Measurements from ENCODE around the gene MAGI1.

Gene MAGI1

GRCh38 chr3:65665915-65666314 is 372.8 kb downstream of the MAGI1 start:
- no peak for FAIRE-seq
- TF ChIP-seq POLR2A (IDR thresholded peaks at IDR 0.05; ENCODE audit: low read depth, low read length) (no peak), POLR2AphosphoS5 (IDR thresholded peaks at IDR 0.05; ENCODE audit: low read depth, low read length) (no peak), TAF1 (IDR thresholded peaks at IDR 0.05; ENCODE audit: borderline replicate concordance, low read depth, low read length) (no peak)

GRCh38 chr3:65664931-65665330 is 373.8 kb downstream of the MAGI1 start:
- TF ChIP-seq TAF1 (IDR thresholded peaks at IDR 0.05; ENCODE audit: borderline replicate concordance, low read depth, low read length) = no peak
- TF ChIP-seq POLR2A (IDR thresholded peaks at IDR 0.05; ENCODE audit: low read depth, low read length) = no peak
- no peak for TF ChIP-seq POLR2AphosphoS5 (IDR thresholded peaks at IDR 0.05; ENCODE audit: low read depth, low read length)
- FAIRE-seq (no peak), DNase-seq (ENCODE audit: insufficient read length) (no peak)

More at GRCh38 chr3:65665915-65666314, 372.8 kb downstream of the MAGI1 start:
- DNase-seq (ENCODE audit: insufficient read length) = no peak

- FAIRE-seq = no peak
- TF ChIP-seq POLR2AphosphoS5 (IDR thresholded peaks at IDR 0.05; ENCODE audit: low read depth, low read length) (no peak), POLR2A (IDR thresholded peaks at IDR 0.05; ENCODE audit: low read depth, low read length) (no peak), TAF1 (IDR thresholded peaks at IDR 0.05; ENCODE audit: borderline replicate concordance, low read depth, low read length) (no peak)
- DNase-seq (ENCODE audit: insufficient read length) = no peak
Observed at GRCh38 chr3:65664446-65664845, 374.3 kb downstream of the MAGI1 start.

- TF ChIP-seq TAF1 (IDR thresholded peaks at IDR 0.05; ENCODE audit: borderline replicate concordance, low read depth, low read length) (no peak), POLR2A (IDR thresholded peaks at IDR 0.05; ENCODE audit: low read depth, low read length) (no peak), POLR2AphosphoS5 (IDR thresholded peaks at IDR 0.05; ENCODE audit: low read depth, low read length) (no peak)
- FAIRE-seq (no peak), DNase-seq (ENCODE audit: insufficient read length) (no peak)
Observed at GRCh38 chr3:65662095-65662494, 376.6 kb downstream of the MAGI1 start.

- TF ChIP-seq POLR2AphosphoS5 (IDR thresholded peaks at IDR 0.05; ENCODE audit: low read depth, low read length) = no peak
- no peak for TF ChIP-seq POLR2A (IDR thresholded peaks at IDR 0.05; ENCODE audit: low read depth, low read length)
- TF ChIP-seq TAF1 (IDR thresholded peaks at IDR 0.05; ENCODE audit: borderline replicate concordance, low read depth, low read length) = no peak
- no peak for DNase-seq (ENCODE audit: insufficient read length)
- FAIRE-seq = no peak
Observed at GRCh38 chr3:65660000-65660598, 378.6 kb downstream of the MAGI1 start.

GRCh38 chr3:65659396-65659795 is 379.3 kb downstream of the MAGI1 start:
- TF ChIP-seq POLR2A (IDR thresholded peaks at IDR 0.05; ENCODE audit: low read depth, low read length) (no peak), TAF1 (IDR thresholded peaks at IDR 0.05; ENCODE audit: borderline replicate concordance, low read depth, low read length) (no peak), POLR2AphosphoS5 (IDR thresholded peaks at IDR 0.05; ENCODE audit: low read depth, low read length) (no peak)
- DNase-seq (ENCODE audit: insufficient read length) = no peak
- no peak for FAIRE-seq

- FAIRE-seq (no peak), DNase-seq (ENCODE audit: insufficient read length) (no peak)
- TF ChIP-seq POLR2AphosphoS5 (IDR thresholded peaks at IDR 0.05; ENCODE audit: low read depth, low read length) (no peak), TAF1 (IDR thresholded peaks at IDR 0.05; ENCODE audit: borderline replicate concordance, low read depth, low read length) (no peak), POLR2A (IDR thresholded peaks at IDR 0.05; ENCODE audit: low read depth, low read length) (no peak)
Observed at GRCh38 chr3:65658401-65658800, 380.3 kb downstream of the MAGI1 start.

- DNase-seq (ENCODE audit: insufficient read length) = no peak
- FAIRE-seq = no peak
- TF ChIP-seq TAF1 (IDR thresholded peaks at IDR 0.05; ENCODE audit: borderline replicate concordance, low read depth, low read length) (no peak), POLR2AphosphoS5 (IDR thresholded peaks at IDR 0.05; ENCODE audit: low read depth, low read length) (no peak), POLR2A (IDR thresholded peaks at IDR 0.05; ENCODE audit: low read depth, low read length) (no peak)
Observed at GRCh38 chr3:65655061-65655460, 383.7 kb downstream of the MAGI1 start.

- DNase-seq (ENCODE audit: insufficient read length) = no peak
- no peak for TF ChIP-seq POLR2AphosphoS5 (IDR thresholded peaks at IDR 0.05; ENCODE audit: low read depth, low read length)
- TF ChIP-seq POLR2A (IDR thresholded peaks at IDR 0.05; ENCODE audit: low read depth, low read length) = no peak
- FAIRE-seq = no peak
Observed at GRCh38 chr3:65653731-65654130, 385.0 kb downstream of the MAGI1 start.

- FAIRE-seq (no peak), DNase-seq (ENCODE audit: insufficient read length) (no peak)
- TF ChIP-seq TAF1 (IDR thresholded peaks at IDR 0.05; ENCODE audit: borderline replicate concordance, low read depth, low read length) (no peak), POLR2A (IDR thresholded peaks at IDR 0.05; ENCODE audit: low read depth, low read length) (no peak), POLR2AphosphoS5 (IDR thresholded peaks at IDR 0.05; ENCODE audit: low read depth, low read length) (no peak)
Observed at GRCh38 chr3:65650247-65650646, 388.5 kb downstream of the MAGI1 start.

- DNase-seq (ENCODE audit: insufficient read length) (no peak), FAIRE-seq (no peak)
- TF ChIP-seq POLR2AphosphoS5 (IDR thresholded peaks at IDR 0.05; ENCODE audit: low read depth, low read length) (no peak), TAF1 (IDR thresholded peaks at IDR 0.05; ENCODE audit: borderline replicate concordance, low read depth, low read length) (no peak), POLR2A (IDR thresholded peaks at IDR 0.05; ENCODE audit: low read depth, low read length) (no peak)
Observed at GRCh38 chr3:65647369-65647768, 391.3 kb downstream of the MAGI1 start.

GRCh38 chr3:65642883-65643282 is 395.8 kb downstream of the MAGI1 start:
- TF ChIP-seq TAF1 (IDR thresholded peaks at IDR 0.05; ENCODE audit: borderline replicate concordance, low read depth, low read length) (no peak), POLR2A (IDR thresholded peaks at IDR 0.05; ENCODE audit: low read depth, low read length) (no peak), POLR2AphosphoS5 (IDR thresholded peaks at IDR 0.05; ENCODE audit: low read depth, low read length) (no peak)
- DNase-seq (ENCODE audit: insufficient read length) = no peak
- no peak for FAIRE-seq

Data from GM12892 (cell line).